Glomerular endothelial cell (primary cell): ENCODE data around the gene FAM13C. TPM values are rescaled to one million over a fixed set of nuclear protein-coding genes. Genes with fewer than 3 reads are reported as not detected.
"Not testable (repeated sequence)": the region's sequence is repeated elsewhere in the genome, so short reads cannot be mapped to it uniquely, and the experiment has no call there.

Experiments used
- DNase-seq: peaks from one replicate; pipeline ENCODE4 v3.0.0-alpha.2; 2011; ENCODE audit warnings: low read depth, low spot score; ENCODE audit errors: extremely low read depth
- total RNA-seq: library from RNA; depleted of rRNA; stranded (reverse); fragments of >200 nt; gene quantifications from 2 replicates; pipeline ENCODE4 v1.2.3, GENCODE V29; 2015

The FAM13C gene
- total RNA-seq, 1 donor from 2014 or later, result 6.5 TPM

GRCh38 chr10:59240582-59241183, 121.7 kb downstream of the FAM13C start:
- peak; percentile 23 for DNase-seq

GRCh38 chr10:59239108-59239507, 123.2 kb downstream of the FAM13C start:
- not testable (repeated sequence) for DNase-seq

GRCh38 chr10:59237775-59238174, 124.6 kb downstream of the FAM13C start:
- DNase-seq, result no peak

- DNase-seq, result no peak
These were observed 126.2 kb downstream of the FAM13C start for GRCh38 chr10:59236064-59236697.

- no peak for DNase-seq
These were observed 127.4 kb downstream of the FAM13C start for GRCh38 chr10:59234816-59235429.

- DNase-seq, result no peak
These were observed 128.2 kb downstream of the FAM13C start for GRCh38 chr10:59234194-59234593.

GRCh38 chr10:59229441-59229840, 132.9 kb downstream of the FAM13C start:
- no peak for DNase-seq

- DNase-seq, result no peak
These were observed 135.1 kb downstream of the FAM13C start for GRCh38 chr10:59227136-59227673.

GRCh38 chr10:59225211-59225610, 137.1 kb downstream of the FAM13C start:
- DNase-seq, result no peak

- DNase-seq, result not testable (repeated sequence)
These were observed 138.8 kb downstream of the FAM13C start for GRCh38 chr10:59223597-59223996.

- no peak for DNase-seq
These were observed 139.6 kb downstream of the FAM13C start for GRCh38 chr10:59222788-59223187.

- DNase-seq, result no peak
These were observed 146.0 kb downstream of the FAM13C start for GRCh38 chr10:59216178-59216869.

- DNase-seq, result no peak
These were observed 148.2 kb downstream of the FAM13C start for GRCh38 chr10:59214160-59214559.

- DNase-seq, result no peak
These were observed 150.0 kb downstream of the FAM13C start for GRCh38 chr10:59212301-59212798.

- no peak for DNase-seq
These were observed 156.1 kb downstream of the FAM13C start for GRCh38 chr10:59206204-59206720.

Other genes starting within 250 kb of the FAM13C start
- gene PHYHIPL, start 185.9 kb downstream of the FAM13C start, total RNA-seq, result not detected in 2 replicates